IMR-90 (cell line): ENCODE data around the gene COL17A1. TPM values are rescaled to one million over a fixed set of nuclear protein-coding genes. Genes with fewer than 3 reads are reported as not detected.

Source experiments
- ATAC-seq: fragments of 200-7000 bp; cut with Tn5 transposase; 2 replicates; pipeline ENCODE4 v1.9.1; 2020; ENCODE audit warnings: low read depth, mild to moderate bottlenecking, moderate library complexity
- BruUV-seq: library from RNA; stranded (reverse); fragments of 400-500 nt; replicated peaks from 2 replicates; lab custom pipeline; 2021; lab: Mats Ljungman, UMichigan
- CTCF ChIA-PET: fragments of 300-600 bp; formaldehyde crosslinking; extraction: SDS; loops from one replicate; lab custom pipeline; 2021; ENCODE audit warnings: antibody characterized with exemption; lab: Yijun Ruan, JAX
- POLR2A ChIA-PET: fragments of 300-600 bp; sonication (Branson Sonifier 250); formaldehyde crosslinking; loops from one replicate; lab custom pipeline; 2022; ENCODE audit warnings: antibody characterized with exemption; ENCODE audit not compliant: unreplicated experiment; lab: Charles Lee
- DNase-seq: peaks from one replicate; pipeline ENCODE4 v3.0.0; 2013
- H2AFZ ChIP-seq: replicated peaks from 2 replicates; pipeline ENCODE3; 2013; ENCODE audit warnings: low read length, mild to moderate bottlenecking; ENCODE audit not compliant: poor library complexity
- H2AK5ac ChIP-seq: 2 replicates; pipeline ENCODE4 v1.6.1; 2013; ENCODE audit warnings: low read depth, low read length, inconsistent platforms
- H2AK9ac ChIP-seq: replicated peaks from 2 replicates; pipeline ENCODE3; 2013; ENCODE audit warnings: mild to moderate bottlenecking, low read depth, low read length, moderate library complexity; ENCODE audit not compliant: poor library complexity
- H2BK120ac ChIP-seq: 2 replicates; pipeline ENCODE4 v1.6.1; 2013; ENCODE audit warnings: low read depth, low read length, inconsistent platforms
- H2BK15ac ChIP-seq: 3 replicates; pipeline ENCODE4 v1.6.1; 2013; ENCODE audit warnings: low read depth, low read length, inconsistent platforms
- H2BK20ac ChIP-seq: 2 replicates; pipeline ENCODE4 v1.6.1; 2013; ENCODE audit warnings: low read depth, mild to moderate bottlenecking, inconsistent platforms, low read length, moderate library complexity
- H2BK5ac ChIP-seq: 2 replicates; pipeline ENCODE4 v1.6.1; 2013; ENCODE audit warnings: mild to moderate bottlenecking, low read depth, low read length, inconsistent platforms; ENCODE audit not compliant: poor library complexity, severe bottlenecking
- H3K14ac ChIP-seq: replicated peaks from 2 replicates; pipeline ENCODE4 v1.6.1; 2013; ENCODE audit warnings: low read depth, low read length, inconsistent platforms
- H3K18ac ChIP-seq: 2 replicates; pipeline ENCODE4 v1.6.1; 2013; ENCODE audit warnings: low read depth, low read length, control low read depth
- H3K23ac ChIP-seq: 2 replicates; pipeline ENCODE4 v1.6.1; 2013; ENCODE audit warnings: low read depth, low read length, inconsistent platforms
- H3K27ac ChIP-seq: 2 replicates; pipeline ENCODE4 v1.5.1; 2013; ENCODE audit warnings: mild to moderate bottlenecking, control low read depth, low read length; ENCODE audit not compliant: insufficient read depth
- H3K27me3 ChIP-seq: 2 replicates; pipeline ENCODE4 v1.6.1; 2013; ENCODE audit warnings: low read length; ENCODE audit not compliant: control insufficient read depth, insufficient read depth
- H3K36me3 ChIP-seq: 2 replicates; pipeline ENCODE4 v1.6.1; 2013; ENCODE audit warnings: low read length, mixed read lengths; ENCODE audit not compliant: control insufficient read depth, insufficient read depth
- H3K4ac ChIP-seq: 2 replicates; pipeline ENCODE4 v1.6.1; 2013; ENCODE audit warnings: low read depth, low read length, inconsistent platforms
- H3K4me1 ChIP-seq: 2 replicates; pipeline ENCODE4 v1.6.1; 2013; ENCODE audit warnings: low read length, mixed read lengths; ENCODE audit not compliant: control insufficient read depth, insufficient read depth
- H3K4me2 ChIP-seq: 2 replicates; pipeline ENCODE4 v1.6.1; 2013; ENCODE audit warnings: low read depth, mild to moderate bottlenecking, control low read depth, low read length, moderate library complexity
- H3K4me3 ChIP-seq: 2 replicates; pipeline ENCODE4 v1.5.1; 2013; ENCODE audit warnings: low read depth, mild to moderate bottlenecking, control low read depth, low read length, moderate library complexity; ENCODE audit not compliant: insufficient read depth
- H3K56ac ChIP-seq: 2 replicates; pipeline ENCODE4 v1.6.1; 2013; ENCODE audit warnings: low read length, inconsistent platforms; ENCODE audit not compliant: insufficient read depth; ENCODE audit errors: extremely low read depth
- H3K79me1 ChIP-seq, 2 experiments: 2 replicates each; pipeline ENCODE4 v1.6.1; 2013; ENCODE audit warnings: low read length in 2 of 2, inconsistent platforms in 1 of 2, low read depth in 1 of 2
- H3K9ac ChIP-seq: 2 replicates; pipeline ENCODE4 v1.6.1; 2013; ENCODE audit warnings: low read depth, low read length, control low read depth
- H3K9me1 ChIP-seq: 2 replicates; pipeline ENCODE4 v1.6.1; 2013; ENCODE audit warnings: low read length, inconsistent platforms; ENCODE audit not compliant: insufficient read depth
- H3K9me3 ChIP-seq: 2 replicates; pipeline ENCODE4 v1.6.1; 2013; ENCODE audit warnings: low read length; ENCODE audit not compliant: control insufficient read depth, insufficient read depth
- H4K20me1 ChIP-seq: 2 replicates; pipeline ENCODE4 v1.6.1; 2013; ENCODE audit warnings: low read length, inconsistent platforms; ENCODE audit not compliant: insufficient read depth
- H4K5ac ChIP-seq: 2 replicates; pipeline ENCODE4 v1.6.1; 2013; ENCODE audit warnings: mild to moderate bottlenecking, low read depth, low read length, control low read depth
- H4K8ac ChIP-seq, 2 experiments: 2 replicates each; pipeline ENCODE4 v1.6.1; 2013; ENCODE audit warnings: low read depth in 2 of 2, low read length in 2 of 2, control low read depth in 1 of 2, inconsistent platforms in 1 of 2
- H4K91ac ChIP-seq: 2 replicates; pipeline ENCODE4 v1.6.1; 2013; ENCODE audit warnings: low read depth, low read length, inconsistent platforms; ENCODE audit not compliant: insufficient read depth
- BHLHE40 ChIP-seq: fragments of 150-350 bp; IDR thresholded peaks from 2 replicates; pipeline ENCODE4 v1.6.1; 2016; ENCODE audit warnings: mild to moderate bottlenecking, low read depth, low read length
- ELK1 ChIP-seq: fragments of 150-350 bp; IDR thresholded peaks from 2 replicates; pipeline ENCODE4 v1.6.1; 2016; ENCODE audit warnings: low read depth, mild to moderate bottlenecking, low read length, moderate library complexity, borderline replicate concordance
- FOS ChIP-seq: fragments of 150-350 bp; IDR thresholded peaks from 2 replicates; pipeline ENCODE4 v1.6.1; 2016; ENCODE audit warnings: low read depth, low read length
- MAZ ChIP-seq: IDR thresholded peaks from 2 replicates; pipeline ENCODE4 v1.6.1; 2012; ENCODE audit warnings: low read depth, mild to moderate bottlenecking, low read length, improper control_type of control experiment, moderate library complexity, borderline replicate concordance
- MXI1 ChIP-seq: IDR thresholded peaks from 2 replicates; pipeline ENCODE4 v1.6.1; 2012; ENCODE audit warnings: low read depth, mild to moderate bottlenecking, low read length, moderate library complexity, borderline replicate concordance
- NFE2L2 ChIP-seq: fragments of 150-350 bp; IDR thresholded peaks from 2 replicates; pipeline ENCODE4 v1.6.1; 2016; ENCODE audit warnings: low read depth, mild to moderate bottlenecking, low read length
- POLR2A ChIP-seq: IDR thresholded peaks from 2 replicates; pipeline ENCODE4 v1.6.1; 2012; ENCODE audit warnings: mild to moderate bottlenecking, low read depth, low read length
- RAD21 ChIP-seq: IDR thresholded peaks from 2 replicates; pipeline ENCODE4 v1.6.1; 2012; ENCODE audit warnings: low read length, improper control_type of control experiment
- RCOR1 ChIP-seq: IDR thresholded peaks from 2 replicates; pipeline ENCODE4 v1.6.1; 2012; ENCODE audit warnings: mild to moderate bottlenecking, low read length, improper control_type of control experiment; ENCODE audit not compliant: insufficient replicate concordance
- RFX5 ChIP-seq: IDR thresholded peaks from 2 replicates; pipeline ENCODE4 v1.8.0; 2012; ENCODE audit warnings: low read depth, mild to moderate bottlenecking, low read length, moderate library complexity
- SMC3 ChIP-seq: fragments of 150-350 bp; IDR thresholded peaks from 2 replicates; pipeline ENCODE4 v1.6.1; 2016; ENCODE audit warnings: low read depth, mild to moderate bottlenecking, antibody characterized with exemption, low read length, moderate library complexity
- WGBS, 2 experiments: methylation state at CpG; one replicate each; pipeline versions ENCODE4 v1.1.5 to v1.1.7; 2013; ENCODE audit warnings: missing lambda C conversion rate in 2 of 2; ENCODE audit not compliant: insufficient read length in 1 of 2; ENCODE audit errors: extremely low coverage in 2 of 2; 5-methylcytosine and 5-hydroxymethylcytosine counted together
- dilution Hi-C: fragments of 300-500 bp; cut with HindIII; formaldehyde crosslinking; loops from one replicate; pipeline ENCODE4 v1.14.3; 2018; ENCODE audit warnings: low sequenced_read_pairs; ENCODE audit not compliant: unreplicated experiment
- in situ Hi-C: fragments of 300-500 bp; cut with MboI; formaldehyde crosslinking; loops from 3 replicates; pipeline ENCODE4 v1.14.3; 2019; ENCODE audit warnings: low sequenced_read_pairs, inconsistent platforms, mixed read lengths
- intact Hi-C: fragments of 100-400 bp; cut with micrococcal nuclease; formaldehyde crosslinking; loops from 2 replicates; pipeline ENCODE4 v1.10.0; 2022
- polyA plus RNA-seq, 3 experiments: library from polyadenylated mRNA; depleted of rRNA; stranded (reverse); fragments of >200 nt; gene quantifications; 2 replicates each; pipeline ENCODE4 v1.2.3, GENCODE V29; 2012; ENCODE audit warnings: low replicate concordance in 1 of 3
- total RNA-seq: library from RNA; depleted of rRNA; stranded (reverse); fragments of >200 nt; gene quantifications from 2 replicates; pipeline ENCODE4 v1.2.3, GENCODE V29; 2012

Gene COL17A1
- total and polyA plus RNA-seq, 2 of the 4 experiments (the other 2 are of a cell fraction): 0.14 to 0.18 TPM

- Histone ChIP-seq H4K20me1 (no peaks in the 10 kb centered on the region), H3K4me3 (no peak overlapping the region), H3K18ac (no peak overlapping the region), H3K56ac (no peak overlapping the region), H4K91ac (no peak overlapping the region), H3K4me2 (no peak overlapping the region), H2BK120ac (no peak overlapping the region), H2AK9ac (no peak overlapping the region), H3K27ac (no peak overlapping the region), H2AK5ac (no peak overlapping the region), H3K4ac (no peak overlapping the region), H3K9me3 (no peaks in the 10 kb centered on the region), H2AFZ (no peak overlapping the region), H3K9ac (no peak overlapping the region), H2BK20ac (no peak overlapping the region), H4K8ac (no peak overlapping the region), H2BK5ac (no peak overlapping the region), H3K4me1 (no peaks in the 10 kb centered on the region), H3K9me1 (no peaks in the 10 kb centered on the region), H2BK15ac (no peak overlapping the region), H3K79me1 (no peaks in the 10 kb centered on the region), H3K23ac (no peak overlapping the region), H3K14ac (no peak overlapping the region), H3K36me3 (no peaks in the 10 kb centered on the region), H3K27me3 (peaks cover 20% of the 10 kb centered on the region), H4K5ac (no peak overlapping the region)
- ChIA-PET CTCF (no interaction called here), POLR2A (no interaction called here)
- TF ChIP-seq RAD21: no peak
- TF ChIP-seq MXI1: no peak
- no peak for TF ChIP-seq NFE2L2
- no peak for TF ChIP-seq MAZ
- no peak for TF ChIP-seq FOS
- TF ChIP-seq RCOR1: no peak
- no peak for TF ChIP-seq SMC3
- no peak for TF ChIP-seq POLR2A
- TF ChIP-seq RFX5: no peak
- TF ChIP-seq ELK1: no peak
- no peak for TF ChIP-seq BHLHE40
- 75% methylated on average over 2 of the region's 5 CpGs; no CpG with 5 or more reads in 1 of the 2 experiments for WGBS, 2 experiments
- DNase-seq (no peak), ATAC-seq (no peak)
- dilution Hi-C loops: no loop called here
- intact Hi-C loops: no loop called here
- BruUV-seq: no TSS peak
- in situ Hi-C loops: no loop called here
Measured at GRCh38 chr10:104081998-104082397, 3.7 kb downstream of the COL17A1 start.
